Stomach (tissue), 4 donors: Measurements from ENCODE around the gene DRAXIN.

Experiments used
- CTCF ChIP-seq, 7 experiments: fragments of 450-650 bp in 4 of 7; fragments of 200-600 bp in 3 of 7; sonication (generic) in 3 of 7; IDR thresholded peaks; one replicate each; pipeline ENCODE4 v1.5.1; 2016 to 2019; ENCODE audit warnings: antibody characterized with exemption in 7 of 7, control low read depth in 2 of 7, mild to moderate bottlenecking in 1 of 7
- EP300 ChIP-seq: sonication (generic); formaldehyde crosslinking; IDR thresholded peaks from one replicate; pipeline ENCODE4 v1.6.1; 2017; ENCODE audit warnings: antibody characterized with exemption
- POLR2A ChIP-seq, 4 donors: fragments of 450-650 bp; IDR thresholded peaks; one replicate each; pipeline ENCODE4 v1.6.1; 2016; ENCODE audit warnings: antibody characterized with exemption in 4 of 4, control low read depth in 2 of 4, mild to moderate bottlenecking in 1 of 4, moderate library complexity in 1 of 4
- POLR2AphosphoS5 ChIP-seq, 3 donors: sonication (generic); formaldehyde crosslinking; IDR thresholded peaks; one replicate each; pipeline ENCODE4 v1.6.1; 2016; ENCODE audit warnings: antibody characterized with exemption in 3 of 3

DNA sequence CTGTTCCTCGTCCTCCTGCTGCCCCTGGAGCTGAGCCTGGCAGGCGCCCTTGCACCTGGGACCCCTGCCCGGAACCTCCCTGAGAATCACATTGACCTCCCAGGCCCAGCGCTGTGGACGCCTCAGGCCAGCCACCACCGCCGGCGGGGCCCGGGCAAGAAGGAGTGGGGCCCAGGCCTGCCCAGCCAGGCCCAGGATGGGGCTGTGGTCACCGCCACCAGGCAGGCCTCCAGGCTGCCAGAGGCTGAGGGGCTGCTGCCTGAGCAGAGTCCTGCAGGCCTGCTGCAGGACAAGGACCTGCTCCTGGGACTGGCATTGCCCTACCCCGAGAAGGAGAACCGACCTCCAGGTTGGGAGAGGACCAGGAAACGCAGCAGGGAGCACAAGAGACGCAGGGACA, 14.8 kb downstream of the DRAXIN start:
- TF ChIP-seq CTCF (IDR thresholded peaks at IDR 0.05) (no peak), POLR2A (IDR thresholded peaks at IDR 0.05) (no peak), POLR2AphosphoS5 (IDR thresholded peaks at IDR 0.05) (no peak), EP300 (no peak)
